NK-92 (cell line): ENCODE results near the gene DCT.

ENCODE experiments used
- DNase-seq: peaks from one replicate; lab custom pipeline; 2025; ENCODE audit not compliant: unreplicated experiment; lab: John Stamatoyannopoulos, UW

DCT gene

DNA sequence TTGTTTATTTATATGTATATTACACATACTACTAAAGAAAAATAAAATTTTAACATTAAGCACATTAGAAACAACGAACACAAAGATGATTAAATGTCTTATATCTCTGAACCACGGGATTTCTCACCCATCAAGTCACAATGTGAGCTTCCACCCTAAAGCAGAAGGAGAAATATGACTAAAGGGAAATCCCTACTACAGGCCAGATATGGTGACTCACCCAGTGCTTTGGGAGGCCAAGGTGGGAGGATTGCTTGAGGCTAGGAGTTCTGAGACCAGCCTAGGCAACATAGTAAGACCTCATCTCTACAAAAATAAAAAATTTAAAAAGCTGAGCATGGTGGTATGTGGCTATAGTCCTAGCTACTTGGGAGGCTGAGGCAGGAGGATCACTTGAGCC lies 24.6 kb downstream of the DCT start:
- DNase-seq = no peak

DNA sequence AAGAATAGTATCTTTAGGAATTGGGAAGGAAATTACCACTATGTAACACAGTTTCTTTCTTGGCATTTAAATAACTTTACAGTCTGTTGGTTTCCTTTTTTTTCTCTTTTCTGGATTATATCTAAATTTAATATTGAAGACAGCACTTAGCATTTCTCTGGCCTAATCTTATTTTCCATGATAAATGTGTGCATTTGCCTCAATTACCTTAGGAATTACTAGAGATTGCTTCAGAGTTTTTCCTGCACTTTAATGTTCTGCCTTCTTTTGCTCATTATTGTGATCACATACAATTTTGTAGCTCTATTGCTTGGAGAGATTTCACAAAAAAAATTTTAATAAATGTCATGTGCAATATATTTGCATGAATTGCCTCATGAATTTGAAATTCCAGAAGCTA lies 25.1 kb downstream of the DCT start:
- no peak for DNase-seq

DNA sequence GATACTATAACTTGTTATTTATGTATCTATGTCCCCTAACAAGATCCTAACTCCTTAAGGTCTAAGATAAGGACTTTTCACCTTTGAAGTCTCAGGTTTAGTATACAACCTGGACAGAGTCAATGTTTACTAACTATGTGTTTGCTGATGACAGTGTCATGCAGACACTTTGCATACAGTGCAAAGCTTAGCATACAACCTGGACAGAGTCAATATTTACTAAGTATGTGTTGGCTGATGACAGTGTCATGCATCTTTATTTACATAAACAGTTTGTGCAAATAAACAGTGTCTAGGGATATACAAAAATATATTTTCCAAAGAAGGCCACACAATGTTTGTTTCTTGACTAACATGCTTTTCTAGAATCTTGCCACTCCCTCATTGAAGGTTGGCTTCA lies 34.7 kb downstream of the DCT start:
- no peak for DNase-seq

DNA sequence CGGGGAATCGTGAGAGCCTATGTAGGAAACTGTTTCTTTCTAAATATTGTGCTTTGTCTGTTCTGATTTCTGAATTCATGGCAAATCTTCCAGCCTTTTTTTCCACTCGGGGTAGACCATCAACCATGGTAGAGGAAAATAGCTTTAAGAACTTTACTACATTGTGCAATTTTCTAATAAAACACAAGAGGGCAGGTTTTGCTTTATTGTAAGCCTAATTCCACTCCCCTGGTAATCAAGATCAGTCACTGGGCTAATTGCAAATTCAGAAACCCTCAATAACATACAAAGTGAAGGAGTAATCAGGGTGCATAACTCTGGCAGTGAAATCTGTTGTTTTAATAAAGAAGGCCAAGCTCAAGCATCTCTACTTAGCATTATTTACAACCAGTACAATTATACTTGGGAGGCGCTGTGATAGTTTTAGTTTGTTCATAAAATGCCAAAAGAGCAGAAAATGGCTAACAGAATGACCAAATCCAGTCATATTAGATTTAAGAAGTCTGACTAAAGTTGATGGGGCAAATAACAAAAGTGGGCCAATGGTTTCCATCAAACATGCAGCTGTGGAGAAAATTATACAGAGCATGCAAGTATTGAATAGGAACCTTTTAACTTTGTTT lies 43.8 kb downstream of the DCT start:
- no peak for DNase-seq

DNA sequence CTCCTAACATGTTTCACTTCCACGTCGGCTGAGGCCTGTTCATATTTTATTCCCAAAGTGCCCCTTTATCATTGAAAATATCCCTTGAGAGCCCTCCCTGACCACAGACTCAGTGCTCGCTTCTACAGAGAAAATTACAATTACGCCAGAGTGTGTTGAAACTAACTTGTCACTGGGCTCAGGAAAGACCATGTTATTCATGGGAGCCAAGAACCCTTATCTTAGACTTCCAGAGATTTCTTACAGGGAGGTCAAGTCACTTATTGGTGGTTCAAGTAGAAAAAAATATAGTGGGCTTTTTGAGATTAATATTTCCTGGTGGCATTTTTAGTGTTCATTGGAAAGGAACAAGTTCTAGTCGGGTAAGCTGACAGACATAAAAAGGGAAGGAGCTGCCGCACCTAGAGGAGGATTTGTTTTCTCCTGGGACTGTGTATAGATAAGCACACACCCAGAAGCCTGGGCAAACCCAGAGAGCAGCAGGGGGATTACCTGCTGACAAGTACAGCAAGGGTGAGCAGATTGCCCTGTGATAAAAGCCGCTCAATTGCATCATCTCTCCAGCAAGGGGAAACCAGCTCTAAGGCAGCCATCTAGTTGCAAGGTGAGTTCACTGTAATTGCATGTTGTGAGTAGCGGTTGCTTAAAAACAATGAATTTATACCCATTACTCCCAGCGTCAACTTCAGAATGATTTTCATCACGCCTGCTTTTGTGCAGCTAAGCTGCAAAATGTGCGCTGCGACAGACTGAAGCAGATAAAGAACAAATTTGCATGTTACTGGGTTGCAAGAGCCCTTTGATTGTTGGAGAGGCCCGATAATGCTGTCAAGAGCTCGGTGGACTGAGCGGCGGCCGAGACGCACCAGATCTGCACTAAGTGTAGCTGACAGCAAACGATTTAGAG lies 46.2 kb downstream of the DCT start:
- no peak for DNase-seq

DNA sequence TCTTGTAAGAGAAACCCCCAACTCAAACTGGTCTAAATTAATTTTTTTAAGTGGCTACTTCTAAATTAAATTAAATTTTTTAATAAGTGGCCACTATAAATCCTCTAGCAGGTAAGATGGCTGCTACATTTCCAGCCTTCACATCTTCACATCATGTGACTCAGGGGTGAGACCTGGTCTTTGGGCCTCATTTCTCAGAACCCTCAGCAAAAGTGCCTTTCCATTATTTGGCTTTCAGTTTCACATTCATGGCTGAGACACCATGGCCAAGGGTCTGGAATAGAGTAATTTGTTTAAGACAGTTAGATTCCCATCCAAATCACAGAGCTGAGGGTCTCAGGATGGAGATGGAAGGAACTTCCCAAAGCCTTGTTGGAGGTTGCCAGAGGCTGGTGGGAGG lies 47.5 kb downstream of the DCT start:
- DNase-seq = no peak

DNA sequence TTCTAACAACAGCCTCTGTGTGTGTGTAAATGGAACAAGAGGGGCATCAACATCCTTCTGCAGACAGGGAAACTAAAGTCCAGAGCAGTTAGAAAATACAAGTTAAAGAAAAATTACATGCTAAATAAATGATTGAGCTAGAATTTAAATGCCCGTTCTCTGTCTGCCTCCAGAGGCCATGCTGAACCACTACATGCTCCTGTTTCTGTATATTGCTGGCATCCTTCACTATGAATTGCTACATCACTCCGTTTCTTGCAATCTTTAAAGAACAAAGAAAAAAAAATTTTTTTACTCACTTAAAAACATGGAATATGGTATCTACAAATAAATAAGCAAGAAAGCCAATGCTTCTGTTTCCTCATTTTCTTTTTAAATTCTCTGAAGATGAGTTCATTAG lies 47.9 kb downstream of the DCT start:
- no peak for DNase-seq

- DNase-seq = no peak
Measured at GRCh38 chr13:94427313-94427953, 52.0 kb downstream of the DCT start.

GRCh38 chr13:94419925-94420305 lies 59.6 kb downstream of the DCT start:
- no peak for DNase-seq

DNA sequence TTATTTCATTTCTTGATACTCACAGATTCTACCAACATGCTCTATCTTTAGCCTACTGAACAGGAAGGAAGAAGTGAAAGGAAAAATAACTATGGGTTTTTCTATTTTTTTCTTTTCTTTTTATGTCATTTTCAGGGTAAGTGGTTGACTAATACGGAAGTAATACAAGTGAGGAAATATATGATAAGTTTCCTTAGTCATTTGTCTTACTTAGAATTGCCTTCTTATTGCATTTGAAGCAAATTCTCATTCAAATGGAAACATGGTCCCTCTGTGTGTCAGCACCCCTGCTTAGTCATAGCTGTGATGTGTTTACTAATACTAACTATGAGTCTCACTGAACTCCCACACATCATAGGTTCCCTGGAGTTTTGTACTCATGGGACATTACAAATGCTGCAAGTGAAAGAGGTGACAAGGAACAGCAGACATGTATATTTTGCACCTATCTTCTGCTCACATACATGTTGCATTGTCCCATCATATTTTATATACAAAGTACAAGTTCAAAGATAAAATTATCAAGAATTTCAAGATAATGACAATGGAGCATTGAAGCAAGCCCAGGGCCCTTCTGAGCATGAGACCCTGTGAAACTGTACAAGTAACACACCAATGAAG lies 60.1 kb downstream of the DCT start:
- no peak for DNase-seq

GRCh38 chr13:94417294-94417693 lies 62.2 kb downstream of the DCT start:
- DNase-seq = no peak

DNA sequence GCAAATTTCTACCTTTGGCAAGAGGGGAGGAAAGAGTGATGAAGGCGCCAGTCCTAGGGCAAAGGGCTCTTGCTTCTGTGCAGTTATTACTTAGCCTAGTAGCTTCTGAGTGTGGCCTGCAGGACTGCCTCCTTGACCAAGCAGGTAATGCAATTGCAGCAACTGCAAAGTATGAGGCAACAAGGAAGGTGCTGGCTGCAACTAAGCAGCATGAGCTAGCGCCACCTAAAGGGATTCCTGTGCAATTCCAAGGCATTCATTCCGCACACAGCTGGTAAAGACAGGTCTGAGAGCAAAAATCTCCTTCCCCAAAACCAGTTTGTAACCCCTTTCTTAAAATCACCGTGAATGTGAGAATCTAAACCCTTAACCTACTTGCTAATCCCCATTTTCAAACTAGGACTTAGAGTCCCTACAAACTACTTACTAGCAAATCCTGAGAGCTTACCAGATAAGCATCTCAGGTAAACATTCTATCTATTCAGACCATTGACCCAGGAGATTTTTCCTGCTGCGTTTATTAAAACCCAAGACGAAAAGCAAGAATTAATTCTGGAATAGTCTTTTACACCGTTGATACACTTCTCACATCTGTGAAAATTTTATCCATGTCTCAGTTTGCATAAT lies 62.9 kb downstream of the DCT start:
- DNase-seq = no peak

DNA sequence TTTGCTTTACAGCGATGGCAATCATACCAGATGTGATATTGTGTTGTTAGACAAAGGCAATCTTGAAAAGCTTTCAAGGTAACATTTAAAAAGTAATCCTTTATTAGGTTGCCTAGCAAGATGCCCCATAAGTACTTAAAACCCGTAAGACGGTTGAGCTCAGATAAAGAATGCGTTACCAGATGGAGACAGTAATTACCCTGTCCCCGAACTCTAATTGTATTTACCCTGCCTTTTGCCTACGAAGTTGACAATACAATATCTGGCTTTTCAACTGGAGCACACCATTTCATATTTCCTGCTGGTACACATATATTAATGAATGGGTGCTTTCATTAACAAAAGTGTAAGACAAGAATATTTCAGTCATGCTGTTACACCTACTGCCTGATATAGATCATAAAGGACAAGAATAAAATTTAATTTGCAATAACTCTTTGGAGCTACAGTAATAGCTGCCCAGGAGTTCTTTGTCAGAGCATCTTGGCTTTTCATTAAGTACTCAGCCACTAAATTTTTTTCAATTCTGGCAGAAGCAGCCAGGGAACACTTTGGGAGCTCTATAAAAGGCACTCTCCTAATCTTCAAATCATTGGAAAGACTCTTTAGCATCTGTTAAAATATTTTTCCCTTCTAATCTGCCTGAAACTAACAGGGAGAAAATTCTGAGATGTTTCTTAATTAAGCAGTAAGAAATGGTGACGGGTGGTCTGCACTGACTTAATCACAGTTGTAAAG lies 63.8 kb downstream of the DCT start:
- no peak for DNase-seq

DNA sequence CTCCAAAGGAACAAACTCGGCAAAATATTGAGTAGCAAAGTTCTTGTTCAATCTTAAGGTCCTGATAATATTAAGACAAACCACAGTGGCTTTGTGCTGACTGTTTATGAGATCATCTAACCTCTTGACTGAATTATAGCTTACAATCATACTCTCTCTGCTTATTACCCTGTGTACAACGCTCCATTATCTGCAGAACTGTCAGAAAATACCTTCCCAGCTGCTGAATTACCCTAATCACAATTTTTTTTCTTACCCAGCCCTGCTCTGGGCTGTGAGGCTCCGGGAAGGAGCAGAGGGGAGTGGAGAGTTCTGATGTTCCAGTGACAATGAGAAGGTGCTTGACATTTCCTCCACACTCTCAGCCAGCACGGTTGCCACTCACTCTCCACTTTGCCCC lies 64.8 kb downstream of the DCT start:
- no peak for DNase-seq

- no peak for DNase-seq
Measured at GRCh38 chr13:94414141-94414540, 65.3 kb downstream of the DCT start.

- DNase-seq = no peak
Measured at GRCh38 chr13:94413598-94413944, 65.9 kb downstream of the DCT start.

DNA sequence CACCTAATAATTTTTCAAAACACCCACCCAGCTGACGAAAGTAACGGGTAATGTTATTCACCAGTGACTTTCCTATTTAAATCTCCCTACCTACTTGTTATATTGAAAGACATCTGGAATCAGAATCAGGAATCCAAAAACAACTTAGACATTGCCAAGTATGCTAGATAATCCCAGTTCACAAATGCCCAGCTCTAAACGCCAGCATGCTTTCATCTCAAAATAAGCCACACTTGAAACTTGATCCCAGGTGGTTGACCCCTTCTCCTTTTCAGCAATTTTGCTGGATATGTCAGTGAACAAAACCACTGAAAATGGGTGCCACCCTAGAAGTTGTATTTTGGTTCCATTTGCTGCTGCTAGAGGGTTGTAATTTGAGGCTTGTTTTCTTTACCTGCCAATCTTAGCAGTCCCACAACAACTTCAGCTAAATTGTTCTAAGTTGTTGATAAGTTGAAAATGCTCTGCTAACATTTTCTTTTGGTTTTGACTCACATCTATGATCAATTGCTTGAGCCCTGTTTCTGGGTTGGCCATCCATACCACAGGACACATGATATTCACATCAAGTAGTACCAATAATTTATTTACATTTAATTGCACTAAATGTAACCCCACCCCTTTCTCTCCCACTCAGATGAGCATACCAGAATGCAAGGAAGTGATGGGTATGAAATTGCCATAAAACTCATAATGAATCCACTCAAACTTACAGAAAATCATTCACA lies 66.4 kb downstream of the DCT start:
- no peak for DNase-seq

DNA sequence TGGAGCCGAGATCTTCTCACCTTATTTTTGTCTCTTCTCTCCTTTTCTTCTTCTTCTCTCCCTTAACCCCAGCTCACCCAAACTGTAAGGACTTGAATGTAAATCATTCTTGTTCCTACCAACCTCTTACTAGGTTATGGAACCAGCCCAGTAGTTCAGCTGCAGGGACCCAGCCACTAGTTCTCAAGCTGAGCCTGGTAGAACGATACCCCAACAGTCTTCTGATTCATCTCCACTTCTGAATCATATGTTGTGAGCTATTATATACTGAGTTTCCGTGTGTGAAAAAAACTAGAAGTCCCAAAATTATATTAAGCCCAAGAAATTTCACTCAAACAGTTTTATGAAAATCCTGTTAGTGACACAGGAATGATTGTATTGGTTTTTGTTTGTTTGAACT lies 67.7 kb downstream of the DCT start:
- DNase-seq = no peak

DNA sequence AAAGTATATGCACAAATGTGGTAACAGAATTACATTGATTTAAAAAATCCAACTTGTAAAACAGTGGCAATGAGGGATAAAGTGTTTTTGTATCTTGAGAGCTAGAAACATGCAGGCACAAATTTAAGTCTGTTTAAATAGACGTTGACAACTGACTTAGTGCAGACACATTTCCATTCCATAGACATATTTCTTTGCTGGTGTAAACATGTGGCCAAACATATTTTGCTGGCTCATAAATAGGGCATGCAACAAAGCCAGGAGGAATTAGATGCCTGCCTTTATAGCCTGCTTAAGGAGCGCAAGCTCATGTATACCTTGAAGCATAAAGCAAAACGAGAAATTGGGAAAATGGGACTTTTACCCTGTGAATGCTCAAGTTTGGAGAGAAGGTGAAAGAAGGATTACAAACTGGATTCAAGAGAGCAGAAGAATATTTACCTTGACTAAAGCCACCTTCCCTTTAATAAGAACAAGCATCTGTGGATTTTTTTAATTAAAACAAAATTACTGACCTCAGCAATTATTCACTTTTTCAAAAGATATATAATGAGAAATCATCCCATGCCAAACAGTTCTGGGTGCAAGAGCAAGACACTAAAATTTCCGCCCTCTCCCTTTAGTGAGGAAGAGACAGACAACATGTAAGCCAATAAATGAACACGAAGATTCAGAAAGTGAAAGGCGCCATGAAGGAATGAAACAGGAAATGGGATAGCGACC lies 71.0 kb downstream of the DCT start:
- no peak for DNase-seq
